B cell (primary cell): Measurements from ENCODE around the gene WNT3A.

Experiments
- EZH2 ChIP-seq: IDR thresholded peaks from 2 replicates; pipeline ENCODE4 v1.6.1; 2012; ENCODE audit warnings: borderline replicate concordance, low read depth, mild to moderate bottlenecking, moderate library complexity, low read length; ENCODE audit not compliant: insufficient read depth, poor library complexity, severe bottlenecking
- TF ChIP-seq, protein P1 (sequence below): fragments of 200-600 bp; IDR thresholded peaks from one replicate; pipeline ENCODE4 v1.8.0; 2022; ENCODE audit warnings: antibody characterized with exemption, mild to moderate bottlenecking

- TF ChIP-seq, protein P1, sequence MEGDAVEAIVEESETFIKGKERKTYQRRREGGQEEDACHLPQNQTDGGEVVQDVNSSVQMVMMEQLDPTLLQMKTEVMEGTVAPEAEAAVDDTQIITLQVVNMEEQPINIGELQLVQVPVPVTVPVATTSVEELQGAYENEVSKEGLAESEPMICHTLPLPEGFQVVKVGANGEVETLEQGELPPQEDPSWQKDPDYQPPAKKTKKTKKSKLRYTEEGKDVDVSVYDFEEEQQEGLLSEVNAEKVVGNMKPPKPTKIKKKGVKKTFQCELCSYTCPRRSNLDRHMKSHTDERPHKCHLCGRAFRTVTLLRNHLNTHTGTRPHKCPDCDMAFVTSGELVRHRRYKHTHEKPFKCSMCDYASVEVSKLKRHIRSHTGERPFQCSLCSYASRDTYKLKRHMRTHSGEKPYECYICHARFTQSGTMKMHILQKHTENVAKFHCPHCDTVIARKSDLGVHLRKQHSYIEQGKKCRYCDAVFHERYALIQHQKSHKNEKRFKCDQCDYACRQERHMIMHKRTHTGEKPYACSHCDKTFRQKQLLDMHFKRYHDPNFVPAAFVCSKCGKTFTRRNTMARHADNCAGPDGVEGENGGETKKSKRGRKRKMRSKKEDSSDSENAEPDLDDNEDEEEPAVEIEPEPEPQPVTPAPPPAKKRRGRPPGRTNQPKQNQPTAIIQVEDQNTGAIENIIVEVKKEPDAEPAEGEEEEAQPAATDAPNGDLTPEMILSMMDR: no peak
- no peak for TF ChIP-seq EZH2
These were observed 83.0 kb downstream of the WNT3A start for GRCh38 chr1:228089519-228090380.
